Measurements from ENCODE around the gene ZNF275.
A peak's percentile ranks its signal among the peaks of the same experiment; 100 is the strongest.

The ZNF275 gene

DNA sequence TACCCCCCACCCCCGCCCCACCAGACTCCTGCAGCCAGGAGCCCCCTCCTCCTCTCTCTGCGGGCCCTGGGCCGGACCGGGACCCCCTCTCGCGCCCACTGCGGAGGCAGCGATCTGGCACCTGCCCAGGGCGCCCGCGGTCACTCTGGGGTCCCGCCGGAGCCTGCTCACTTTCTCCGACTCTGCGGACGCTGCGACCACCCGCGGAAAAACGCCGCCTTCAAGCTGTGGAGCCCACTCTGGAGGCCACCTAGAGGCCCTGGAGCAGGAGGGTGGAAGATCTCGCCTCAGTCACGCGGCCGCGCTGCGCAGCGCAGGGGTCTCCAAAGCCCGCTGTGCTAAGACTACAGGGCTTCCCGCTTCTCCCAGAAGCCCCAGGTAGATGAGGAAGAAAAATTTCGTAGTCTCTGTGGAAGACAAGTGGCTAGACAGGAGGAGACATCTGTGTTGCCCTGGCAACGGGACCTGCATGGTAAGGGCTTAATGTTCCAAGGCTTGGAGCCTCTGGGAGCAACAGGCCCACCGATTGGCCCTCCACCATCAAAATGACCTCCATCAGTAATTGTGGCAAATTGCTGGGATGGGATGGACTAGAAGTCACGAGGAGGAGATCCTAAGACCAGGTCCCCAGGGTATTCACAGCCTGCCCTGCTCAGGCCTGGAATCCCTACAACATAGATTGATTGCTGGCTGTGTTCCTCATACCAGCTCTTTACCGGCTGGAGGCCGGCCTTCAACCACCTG lies 12.4 kb upstream of the ZNF275 start, which contains the start of gene PNMA6F:
TSS of gene PNMA6F (minus strand) at position 387 of the 744 bp plus-strand sequence. CDS start 1,093 bp downstream, outside the sequence.
- H3K27me3 Mint-ChIP-seq = peaks cover 37% of the 10 kb centered on the region
- ATAC-seq (replicated peaks; ENCODE audit: extremely low read depth, poor library complexity, severe bottlenecking) (no peak), DNase-seq (ENCODE audit: low spot score in 2 of 2) (no peak)
- H3K4me3 Mint-ChIP-seq = no peak within 1 kb of the TSS
- peaks cover 1% of the 10 kb centered on the region for H3K36me3 Mint-ChIP-seq (ENCODE audit: insufficient read depth)
- no peaks in the 10 kb centered on the region for H3K9me3 Mint-ChIP-seq
- H3K27ac Mint-ChIP-seq (ENCODE audit: low read depth) = no peak within 1 kb of the TSS
- no peaks in the 10 kb centered on the region for H3K4me1 Mint-ChIP-seq

DNA sequence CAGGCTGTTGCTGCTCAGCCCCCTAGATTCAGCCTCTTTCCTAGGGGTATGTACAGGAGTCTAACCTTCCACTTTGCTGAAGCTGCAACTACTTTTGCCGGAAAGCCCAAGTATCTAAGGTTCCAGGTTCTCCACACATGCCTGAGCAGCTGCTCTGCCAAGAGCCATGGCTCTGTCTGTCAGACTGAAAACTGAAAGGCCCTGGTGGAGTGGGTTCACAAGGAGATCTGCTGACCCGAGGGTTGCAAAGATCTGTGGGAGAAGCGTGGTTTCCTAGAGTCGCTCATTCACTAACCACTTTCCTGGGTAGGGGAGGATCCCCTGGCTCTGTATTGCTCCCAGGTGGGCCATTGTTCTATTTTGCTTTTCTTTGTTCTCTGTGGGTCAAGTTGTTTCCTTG lies 6.4 kb upstream of the ZNF275 start:
- peaks cover 64% of the 10 kb centered on the region for H3K27me3 Mint-ChIP-seq

DNA sequence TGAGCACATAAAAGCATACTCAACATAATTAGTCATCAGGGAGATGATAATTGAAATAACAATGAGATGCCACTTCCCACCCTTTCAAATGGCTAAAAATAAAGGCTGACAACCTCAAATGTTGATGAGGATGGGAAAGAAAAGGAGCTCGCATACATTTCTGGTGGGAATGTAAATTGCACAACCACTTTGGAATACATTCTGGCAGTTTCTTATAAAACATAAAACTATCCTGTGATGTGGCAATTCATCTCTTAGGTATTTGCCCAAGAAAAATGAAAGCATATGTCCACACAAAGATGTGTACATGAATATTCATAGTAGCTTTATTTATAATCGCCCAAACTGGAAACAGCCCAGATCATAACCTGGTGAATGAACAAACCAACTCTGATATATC lies 687 bp upstream of the ZNF275 start:
- Mint-ChIP-seq H3K9me3 (no peaks in the 10 kb centered on the region), H3K27ac (ENCODE audit: low read depth) (peak overlapping the region; percentile 57), H3K4me3 (peak overlapping the region; percentile 76), H3K27me3 (peaks cover 10% of the 10 kb centered on the region), H3K4me1 (peaks cover 9% of the 10 kb centered on the region), H3K36me3 (ENCODE audit: insufficient read depth) (peaks cover 2% of the 10 kb centered on the region)
- no peak for ATAC-seq (replicated peaks; ENCODE audit: extremely low read depth, poor library complexity, severe bottlenecking)
- DNase-seq (ENCODE audit: low spot score in 2 of 2) = no peak

More for the DNA sequence above, 6.4 kb upstream of the ZNF275 start:
- H3K4me1 Mint-ChIP-seq = no peaks in the 10 kb centered on the region
- no peak overlapping the region for H3K4me3 Mint-ChIP-seq
- H3K9me3 Mint-ChIP-seq = no peaks in the 10 kb centered on the region
- DNase-seq (ENCODE audit: low spot score in 2 of 2) (no peak), ATAC-seq (replicated peaks; ENCODE audit: extremely low read depth, poor library complexity, severe bottlenecking) (no peak)
- H3K36me3 Mint-ChIP-seq (ENCODE audit: insufficient read depth) = peaks cover 1% of the 10 kb centered on the region
- no peak overlapping the region for H3K27ac Mint-ChIP-seq (ENCODE audit: low read depth)

DNA sequence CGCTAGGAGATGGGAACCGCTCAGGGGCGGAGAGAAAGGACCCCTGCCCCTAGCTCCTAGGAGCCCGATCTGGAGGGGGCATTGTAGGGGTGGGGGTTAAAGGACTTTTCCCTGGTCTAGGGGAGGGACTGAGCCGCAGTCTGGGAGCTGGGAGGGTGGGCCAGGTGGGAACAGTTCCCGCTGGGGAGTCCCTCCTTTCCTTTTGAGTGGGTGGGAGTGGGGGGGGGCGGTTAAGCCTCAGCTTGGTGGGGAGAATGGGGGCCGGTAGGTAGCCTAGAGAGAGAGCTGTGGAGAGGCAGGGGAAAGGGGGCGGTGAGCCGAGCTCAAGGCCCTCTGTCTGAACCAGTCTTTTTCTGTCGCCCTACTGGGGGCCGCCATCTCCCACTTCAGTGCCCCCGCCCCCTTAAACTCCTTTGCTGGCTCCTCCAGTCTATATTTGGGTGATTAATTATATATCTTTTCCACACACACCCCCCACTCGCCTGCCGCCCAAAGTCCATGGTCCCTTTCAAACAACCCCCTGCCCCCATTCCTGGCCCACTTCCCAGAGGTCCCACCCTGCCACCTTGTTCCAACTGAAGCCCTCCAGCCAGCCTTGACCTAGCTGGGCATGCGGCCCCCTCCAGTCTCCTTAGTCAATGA lies 822 bp downstream of the ZNF275 start:
- Mint-ChIP-seq H3K27ac (ENCODE audit: low read depth) (peak overlapping the region; percentile 57), H3K4me1 (peaks cover 18% of the 10 kb centered on the region), H3K4me3 (peak overlapping the region; percentile 76), H3K9me3 (no peaks in the 10 kb centered on the region), H3K36me3 (ENCODE audit: insufficient read depth) (peaks cover 3% of the 10 kb centered on the region), H3K27me3 (no peaks in the 10 kb centered on the region)
- DNase-seq (ENCODE audit: low spot score in 2 of 2) (no peak), ATAC-seq (replicated peaks; ENCODE audit: extremely low read depth, poor library complexity, severe bottlenecking) (no peak)

DNA sequence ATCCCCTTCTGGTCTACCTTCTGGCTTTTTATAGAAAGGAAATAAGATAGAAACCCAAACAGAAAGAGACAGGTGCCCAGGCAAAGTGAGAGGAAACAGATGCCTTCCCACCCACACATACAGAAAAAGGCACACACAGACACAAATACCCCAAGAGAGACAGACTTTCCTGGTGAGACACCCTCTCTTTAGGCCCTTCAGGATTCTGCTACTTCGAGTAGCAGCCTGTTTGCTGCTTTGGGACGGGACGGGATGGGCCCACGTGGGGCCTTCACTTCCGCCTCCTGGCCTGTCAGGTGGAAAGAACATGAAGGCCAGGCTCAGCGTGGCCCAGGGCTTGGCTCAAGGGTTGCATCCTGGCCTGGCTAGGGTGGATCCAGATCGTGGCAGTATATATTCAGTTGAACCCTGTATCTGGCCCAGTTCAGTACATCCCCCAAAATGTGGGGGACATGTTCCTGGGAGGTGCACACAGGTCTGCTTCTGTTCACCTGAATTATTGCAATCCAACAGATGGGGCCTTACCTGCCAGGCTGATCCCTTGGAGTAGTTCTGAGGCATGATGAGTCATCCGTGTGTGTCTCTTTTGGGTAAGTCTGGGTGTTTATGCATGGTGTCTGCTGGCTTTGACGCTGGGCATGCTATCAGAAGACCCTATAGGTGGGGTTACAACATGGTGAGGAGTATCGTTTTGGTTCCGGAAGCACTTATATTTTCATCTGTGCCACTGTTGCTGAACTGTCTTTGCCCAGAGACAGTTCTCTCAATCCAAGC lies 2.4 kb downstream of the ZNF275 start:
- H3K36me3 Mint-ChIP-seq (ENCODE audit: insufficient read depth) = peaks cover 8% of the 10 kb centered on the region

DNA sequence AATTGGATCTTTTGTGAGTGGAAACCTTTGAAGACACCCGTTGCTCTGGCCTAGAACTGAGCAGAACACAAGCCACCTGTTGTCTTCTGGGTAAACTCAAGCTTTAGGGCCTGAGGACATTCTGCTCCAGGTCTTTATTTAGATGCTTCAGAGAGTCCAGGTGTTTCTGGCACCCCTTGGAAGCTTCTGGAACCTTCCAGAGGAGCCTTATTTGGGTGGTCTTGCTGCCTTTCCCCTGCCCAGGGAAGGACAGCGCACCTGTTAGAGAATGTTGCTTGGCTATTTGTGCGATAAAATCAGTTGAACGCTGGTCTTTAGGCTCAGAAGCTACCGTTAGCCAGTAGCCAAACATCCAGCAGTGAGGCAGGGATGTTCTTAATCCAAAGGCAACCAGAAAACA lies 3.0 kb downstream of the ZNF275 start:
- H3K27me3 Mint-ChIP-seq = no peaks in the 10 kb centered on the region
- no peak overlapping the region for H3K4me3 Mint-ChIP-seq
- H3K36me3 Mint-ChIP-seq (ENCODE audit: insufficient read depth) = peaks cover 8% of the 10 kb centered on the region
- no peaks in the 10 kb centered on the region for H3K9me3 Mint-ChIP-seq
- H3K4me1 Mint-ChIP-seq = peaks cover 31% of the 10 kb centered on the region
- DNase-seq (ENCODE audit: low spot score in 2 of 2) (no peak), ATAC-seq (replicated peaks; ENCODE audit: extremely low read depth, poor library complexity, severe bottlenecking) (no peak)
- no peak overlapping the region for H3K27ac Mint-ChIP-seq (ENCODE audit: low read depth)

More for the DNA sequence above, 2.4 kb downstream of the ZNF275 start:
- DNase-seq (ENCODE audit: low spot score in 2 of 2) = no peak
- Mint-ChIP-seq H3K4me3 (peak overlapping the region; percentile 76), H3K27me3 (no peaks in the 10 kb centered on the region), H3K9me3 (no peaks in the 10 kb centered on the region), H3K27ac (ENCODE audit: low read depth) (no peak overlapping the region), H3K4me1 (peaks cover 27% of the 10 kb centered on the region)
- ATAC-seq (replicated peaks; ENCODE audit: extremely low read depth, poor library complexity, severe bottlenecking) = no peak

DNA sequence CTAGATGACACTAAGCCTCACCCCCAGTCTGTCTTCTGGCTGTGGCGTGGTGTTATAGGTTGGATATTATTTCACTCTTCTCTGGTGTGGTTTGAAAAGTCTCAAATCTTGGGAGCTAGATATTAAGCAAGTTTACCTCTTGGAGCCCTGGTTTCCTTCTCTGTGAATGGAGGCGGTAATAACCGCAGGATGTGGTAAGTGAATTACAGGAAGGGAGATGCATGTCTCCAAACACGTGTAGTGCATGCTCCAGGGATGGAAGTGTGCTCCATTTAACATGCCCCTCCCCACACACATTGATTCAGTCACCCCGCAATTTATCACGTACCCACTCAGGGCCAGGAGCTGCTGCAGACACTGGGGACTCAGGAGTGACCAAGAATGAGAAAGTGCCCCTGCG lies 4.9 kb downstream of the ZNF275 start:
- no peaks in the 10 kb centered on the region for H3K9me3 Mint-ChIP-seq
- H3K4me1 Mint-ChIP-seq = peaks cover 39% of the 10 kb centered on the region
- DNase-seq (ENCODE audit: low spot score in 2 of 2) = no peak
- H3K36me3 Mint-ChIP-seq (ENCODE audit: insufficient read depth) = peaks cover 11% of the 10 kb centered on the region
- no peak overlapping the region for H3K4me3 Mint-ChIP-seq
- no peak for ATAC-seq (replicated peaks; ENCODE audit: extremely low read depth, poor library complexity, severe bottlenecking)
- no peaks in the 10 kb centered on the region for H3K27me3 Mint-ChIP-seq
- no peak overlapping the region for H3K27ac Mint-ChIP-seq (ENCODE audit: low read depth)

DNA sequence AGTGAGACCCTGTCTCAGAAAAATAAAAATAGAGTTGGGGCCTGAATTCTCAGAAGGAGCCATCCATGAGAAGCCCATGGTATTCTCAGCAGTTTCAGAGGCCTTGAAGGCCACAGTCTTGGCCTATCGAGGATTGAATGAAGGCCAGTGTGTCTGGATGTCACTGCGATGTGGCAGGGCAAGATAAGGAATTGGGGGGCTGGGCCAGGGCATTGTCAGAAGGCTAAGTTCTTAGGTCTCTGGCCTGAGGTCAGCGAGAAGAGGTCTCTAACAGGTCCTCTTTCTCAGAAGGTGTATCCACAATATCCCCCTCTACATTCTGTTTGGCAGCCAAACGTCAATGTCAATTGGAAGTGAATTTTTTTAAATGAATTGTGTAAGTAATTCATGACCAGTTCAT lies 5.7 kb downstream of the ZNF275 start:
- no peaks in the 10 kb centered on the region for H3K9me3 Mint-ChIP-seq
- H3K4me1 Mint-ChIP-seq = peaks cover 37% of the 10 kb centered on the region
- H3K27ac Mint-ChIP-seq (ENCODE audit: low read depth) = no peak overlapping the region
- no peak for DNase-seq (ENCODE audit: low spot score in 2 of 2)
- ATAC-seq (replicated peaks; ENCODE audit: extremely low read depth, poor library complexity, severe bottlenecking) = no peak
- H3K27me3 Mint-ChIP-seq = no peaks in the 10 kb centered on the region
- H3K4me3 Mint-ChIP-seq = no peak overlapping the region
- peaks cover 11% of the 10 kb centered on the region for H3K36me3 Mint-ChIP-seq (ENCODE audit: insufficient read depth)

DNA sequence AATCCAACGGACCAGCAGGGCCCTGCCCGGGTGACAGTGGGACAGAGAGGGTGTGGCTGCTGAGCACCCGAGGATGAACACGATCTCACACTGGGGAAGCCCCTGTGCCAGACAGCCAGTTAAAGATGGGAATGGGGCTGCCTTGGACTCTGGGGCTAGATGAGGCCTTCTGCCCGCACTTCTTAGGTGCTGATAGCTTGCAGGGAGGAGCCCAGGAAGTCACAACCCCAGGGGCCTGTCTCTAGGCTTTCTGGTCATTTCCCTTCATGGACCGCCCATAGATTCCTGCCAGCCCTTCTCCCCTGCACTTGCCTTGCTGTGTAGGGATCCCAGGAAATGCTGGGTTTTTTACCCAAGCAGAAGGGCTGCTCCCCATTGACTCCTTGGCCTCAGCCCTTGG lies 6.2 kb downstream of the ZNF275 start:
- H3K4me3 Mint-ChIP-seq = no peak overlapping the region
- DNase-seq (ENCODE audit: low spot score in 2 of 2) (no peak), ATAC-seq (replicated peaks; ENCODE audit: extremely low read depth, poor library complexity, severe bottlenecking) (no peak)
- no peaks in the 10 kb centered on the region for H3K9me3 Mint-ChIP-seq
- peaks cover 37% of the 10 kb centered on the region for H3K4me1 Mint-ChIP-seq
- peaks cover 11% of the 10 kb centered on the region for H3K36me3 Mint-ChIP-seq (ENCODE audit: insufficient read depth)
- no peaks in the 10 kb centered on the region for H3K27me3 Mint-ChIP-seq
- H3K27ac Mint-ChIP-seq (ENCODE audit: low read depth) = no peak overlapping the region

DNA sequence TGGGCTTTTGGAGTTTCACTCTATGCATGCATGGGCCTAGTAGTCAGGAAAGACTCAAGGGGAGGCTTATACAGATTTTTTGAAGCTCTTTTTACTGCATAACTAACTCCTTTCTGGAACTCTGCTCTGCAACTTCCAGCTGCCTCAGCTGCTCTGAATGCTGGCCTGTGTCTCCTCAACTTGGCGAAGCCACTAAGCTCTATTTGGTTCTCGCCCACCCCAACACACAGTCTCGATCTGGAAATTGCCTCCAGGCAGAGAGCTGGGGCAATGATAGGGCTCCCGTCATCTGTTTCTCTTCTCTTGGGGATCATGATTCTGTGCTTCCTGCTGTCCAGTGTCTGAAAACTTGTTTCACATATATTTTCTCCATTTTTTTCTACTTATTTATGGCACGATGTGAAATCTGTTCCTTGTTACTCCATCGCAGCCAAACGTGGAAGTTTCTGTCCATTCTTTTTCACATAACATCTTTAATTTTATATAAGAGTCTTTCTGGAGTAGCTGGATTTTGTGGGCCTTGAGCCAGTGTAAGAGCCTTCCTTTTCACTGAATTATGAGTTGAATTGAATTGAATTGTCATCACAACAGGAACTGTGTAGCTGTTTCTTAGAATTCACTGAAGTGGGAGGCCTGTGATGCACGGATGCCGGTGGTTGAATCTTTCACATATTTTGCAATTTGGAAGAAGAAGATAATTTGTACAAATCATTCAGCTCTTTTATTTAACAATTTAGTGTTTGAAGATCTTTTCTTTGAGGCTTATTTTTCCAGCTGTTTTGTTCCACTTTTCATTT lies 9.0 kb downstream of the ZNF275 start:
- Mint-ChIP-seq H3K27ac (ENCODE audit: low read depth) (peak overlapping the region; percentile 38), H3K36me3 (ENCODE audit: insufficient read depth) (peaks cover 12% of the 10 kb centered on the region), H3K4me1 (peaks cover 37% of the 10 kb centered on the region), H3K27me3 (no peaks in the 10 kb centered on the region), H3K9me3 (no peaks in the 10 kb centered on the region), H3K4me3 (no peak overlapping the region)
- ATAC-seq (replicated peaks; ENCODE audit: extremely low read depth, poor library complexity, severe bottlenecking) = no peak
- DNase-seq (ENCODE audit: low spot score in 2 of 2) = no peak

DNA sequence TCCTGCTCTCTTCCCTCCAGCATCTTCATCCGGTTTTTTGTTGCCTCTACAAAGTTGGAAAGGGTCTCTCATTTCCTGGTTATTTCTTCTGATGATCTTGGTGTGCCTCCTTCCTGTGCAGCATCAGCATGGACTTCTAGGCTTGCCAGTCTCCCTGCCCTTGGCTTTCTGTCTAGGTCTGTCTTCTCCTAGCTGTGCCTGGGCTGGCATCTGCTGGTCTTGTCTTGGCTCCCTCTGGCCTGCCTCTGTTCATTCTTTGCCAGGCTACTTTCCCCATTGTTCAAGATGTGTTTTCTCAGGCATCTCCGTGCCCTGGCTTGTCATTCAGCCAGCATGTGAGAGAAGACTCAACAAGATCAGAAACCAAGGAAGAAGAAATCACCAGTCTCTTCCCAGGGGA lies 9.7 kb downstream of the ZNF275 start:
- H3K27me3 Mint-ChIP-seq = no peaks in the 10 kb centered on the region
- ATAC-seq (replicated peaks; ENCODE audit: extremely low read depth, poor library complexity, severe bottlenecking) (no peak), DNase-seq (ENCODE audit: low spot score in 2 of 2) (no peak)
- no peaks in the 10 kb centered on the region for H3K9me3 Mint-ChIP-seq
- peak overlapping the region; percentile 71 for H3K27ac Mint-ChIP-seq (ENCODE audit: low read depth)
- no peak overlapping the region for H3K4me3 Mint-ChIP-seq
- peaks cover 11% of the 10 kb centered on the region for H3K36me3 Mint-ChIP-seq (ENCODE audit: insufficient read depth)
- peaks cover 29% of the 10 kb centered on the region for H3K4me1 Mint-ChIP-seq

DNA sequence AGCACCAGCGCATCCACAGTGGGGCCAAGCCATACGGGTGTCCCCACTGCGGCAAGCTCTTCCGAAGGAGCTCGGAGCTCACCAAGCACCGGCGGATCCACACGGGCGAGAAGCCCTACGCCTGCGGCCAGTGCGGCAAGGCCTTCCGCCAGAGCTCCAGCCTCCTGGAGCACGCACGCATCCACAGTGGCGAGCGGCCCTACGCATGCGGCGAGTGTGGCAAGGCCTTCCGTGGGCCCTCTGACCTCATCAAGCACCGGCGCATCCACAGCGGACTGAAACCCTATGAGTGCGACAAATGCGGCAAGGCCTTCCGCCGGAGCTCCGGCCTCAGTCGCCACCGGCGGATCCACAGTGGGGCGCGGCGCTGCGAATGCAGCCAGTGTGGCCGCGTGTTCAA lies 13.6 kb downstream of the ZNF275 start:
- Mint-ChIP-seq H3K36me3 (ENCODE audit: insufficient read depth) (peaks cover 11% of the 10 kb centered on the region), H3K4me3 (no peak overlapping the region), H3K9me3 (no peaks in the 10 kb centered on the region), H3K27ac (ENCODE audit: low read depth) (no peak overlapping the region), H3K4me1 (peaks cover 11% of the 10 kb centered on the region), H3K27me3 (no peaks in the 10 kb centered on the region)
- no peak for ATAC-seq (replicated peaks; ENCODE audit: extremely low read depth, poor library complexity, severe bottlenecking)
- DNase-seq (ENCODE audit: low spot score in 2 of 2) = no peak
